ENCODE measurements around the gene BAMBI.

- TF ChIP-seq CTCF (conservative IDR thresholded peaks at IDR 0.05) (no peak), EZH2 (IDR thresholded peaks at IDR 0.05; ENCODE audit: low read depth) (no peak)
These were observed 54.8 kb downstream of the BAMBI start for GRCh38 chr10:28732091-28732490.

All from PC-9 (cell line).